ENCODE data around the gene SLC25A10.

The SLC25A10 gene

GRCh38 chr17:81708739-81709185 lies 3.3 kb upstream of the SLC25A10 start:
- Histone ChIP-seq H3K27me3 (ENCODE audit: low read depth, low read length) (no peaks in the 10 kb centered on the region), H3K36me3 (ENCODE audit: control insufficient read depth in 1 of 2, insufficient read depth in 2 of 2, low read length in 2 of 2) (peaks cover 7 to 29% of the 10 kb centered on the region in 2 donors), H3K9me3 (ENCODE audit: control insufficient read depth in 1 of 2, low read length in 2 of 2) (no peaks in the 10 kb centered on the region), H3K27ac (ENCODE audit: low read length) (no peak overlapping the region), H3K4me3 (ENCODE audit: low read depth in 1 of 2, low read length in 2 of 2) (no peak overlapping the region), H3K4me1 (ENCODE audit: control insufficient read depth in 1 of 2, insufficient read depth in 2 of 2, low read length in 2 of 2) (peaks cover 22 to 36% of the 10 kb centered on the region in 2 donors)

DNA sequence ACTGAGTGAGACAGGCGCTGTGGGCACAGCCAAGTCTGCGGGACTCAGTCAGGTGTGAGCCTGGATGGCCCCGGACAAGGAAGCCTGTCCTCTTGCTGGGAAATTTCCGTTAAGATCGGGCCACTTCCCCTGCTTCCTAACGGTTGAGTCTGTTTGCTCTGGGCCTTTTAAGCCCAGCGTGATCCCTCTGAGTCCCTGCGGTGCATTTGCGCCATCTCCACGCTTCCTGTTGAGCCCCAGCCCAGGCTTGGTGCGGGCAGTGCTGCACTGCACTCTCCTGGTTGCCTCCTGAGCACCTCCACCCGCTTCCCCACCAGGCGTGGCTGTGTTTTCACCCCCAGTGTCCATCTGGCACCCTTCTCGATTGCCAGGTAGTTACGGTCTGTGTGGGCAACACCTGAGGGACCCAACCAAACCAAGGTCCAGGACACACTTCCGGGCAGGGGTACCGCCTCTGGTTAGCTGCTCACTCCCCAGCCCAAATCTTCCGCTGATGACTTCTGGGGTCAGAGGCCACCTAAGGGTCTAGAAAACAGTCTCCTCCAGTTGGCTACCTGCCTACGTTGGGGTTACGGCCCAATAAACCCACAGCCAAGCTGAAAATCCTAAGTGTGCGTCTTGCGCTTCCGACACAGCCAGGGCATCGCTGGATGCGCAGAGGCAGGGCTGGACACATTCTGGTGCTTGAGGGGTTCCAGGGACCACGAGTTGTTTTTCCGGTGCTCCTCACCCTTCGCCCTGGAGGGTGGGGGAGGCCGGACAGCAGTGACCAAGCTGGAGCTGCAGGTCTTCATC lies 1.4 kb upstream of the SLC25A10 start:
- H3K9me3 ChIP-seq (ENCODE audit: control insufficient read depth in 1 of 2, low read length in 2 of 2), result no peaks in the 10 kb centered on the region
- H3K36me3 ChIP-seq (ENCODE audit: control insufficient read depth in 1 of 2, insufficient read depth in 2 of 2, low read length in 2 of 2), result peaks cover 2 to 24% of the 10 kb centered on the region in 2 donors
- peak overlapping the region; percentile 45 to 79 for H3K4me3 ChIP-seq (ENCODE audit: low read depth in 1 of 2, low read length in 2 of 2)
- no peaks in the 10 kb centered on the region for H3K27me3 ChIP-seq (ENCODE audit: low read depth, low read length)
- peaks cover 14 to 27% of the 10 kb centered on the region in 2 donors for H3K4me1 ChIP-seq (ENCODE audit: control insufficient read depth in 1 of 2, insufficient read depth in 2 of 2, low read length in 2 of 2)
- no peak overlapping the region for H3K27ac ChIP-seq (ENCODE audit: low read length)

DNA sequence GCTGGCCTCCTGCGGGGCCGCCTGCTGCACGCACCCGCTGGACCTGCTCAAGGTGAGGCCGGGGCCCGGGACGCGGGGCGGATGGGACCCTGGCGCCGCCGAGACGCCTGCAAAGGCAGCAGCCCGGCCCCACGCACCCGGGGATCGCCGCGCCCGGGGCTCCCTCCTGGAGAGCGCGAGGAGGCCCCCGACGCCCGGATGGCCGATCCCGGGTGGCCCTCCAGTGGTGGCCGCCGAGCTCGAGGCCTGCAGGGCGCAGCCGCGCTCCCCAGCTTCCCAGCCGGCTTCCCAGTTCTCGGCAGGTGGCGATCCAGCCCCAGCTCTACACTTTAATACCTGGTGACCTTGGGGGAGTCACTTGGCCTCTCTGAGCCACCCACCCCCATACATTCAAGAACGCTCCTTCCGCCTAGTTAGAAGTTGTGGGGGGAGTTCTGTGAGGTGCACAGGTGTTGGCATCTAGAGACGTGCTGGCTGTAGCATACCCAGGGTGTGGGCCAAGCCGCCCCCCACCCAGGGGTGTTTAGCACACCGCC lies 452 bp downstream of the SLC25A10 start:
- H3K27ac ChIP-seq (ENCODE audit: low read length), result no peak overlapping the region
- H3K9me3 ChIP-seq (ENCODE audit: control insufficient read depth in 1 of 2, low read length in 2 of 2), result no peaks in the 10 kb centered on the region
- H3K27me3 ChIP-seq (ENCODE audit: low read depth, low read length), result no peaks in the 10 kb centered on the region
- peaks cover 14 to 27% of the 10 kb centered on the region in 2 donors for H3K4me1 ChIP-seq (ENCODE audit: control insufficient read depth in 1 of 2, insufficient read depth in 2 of 2, low read length in 2 of 2)
- H3K4me3 ChIP-seq (ENCODE audit: low read depth in 1 of 2, low read length in 2 of 2), result peak overlapping the region; percentile 57 to 79
- peaks cover 0 to 8% of the 10 kb centered on the region in 2 donors for H3K36me3 ChIP-seq (ENCODE audit: control insufficient read depth in 1 of 2, insufficient read depth in 2 of 2, low read length in 2 of 2)

- H3K27me3 ChIP-seq (ENCODE audit: low read depth, low read length), result no peaks in the 10 kb centered on the region
- peaks cover 0 to 2% of the 10 kb centered on the region in 2 donors for H3K36me3 ChIP-seq (ENCODE audit: control insufficient read depth in 1 of 2, insufficient read depth in 2 of 2, low read length in 2 of 2)
- H3K9me3 ChIP-seq (ENCODE audit: control insufficient read depth in 1 of 2, low read length in 2 of 2), result no peaks in the 10 kb centered on the region
- no peak overlapping the region for H3K27ac ChIP-seq (ENCODE audit: low read length)
- H3K4me1 ChIP-seq (ENCODE audit: control insufficient read depth in 1 of 2, insufficient read depth in 2 of 2, low read length in 2 of 2), result peaks cover 14 to 27% of the 10 kb centered on the region in 2 donors
- peak overlapping the region; percentile 57 to 79 for H3K4me3 ChIP-seq (ENCODE audit: low read depth in 1 of 2, low read length in 2 of 2)
These were observed 996 bp downstream of the SLC25A10 start for GRCh38 chr17:81713004-81713555.

DNA sequence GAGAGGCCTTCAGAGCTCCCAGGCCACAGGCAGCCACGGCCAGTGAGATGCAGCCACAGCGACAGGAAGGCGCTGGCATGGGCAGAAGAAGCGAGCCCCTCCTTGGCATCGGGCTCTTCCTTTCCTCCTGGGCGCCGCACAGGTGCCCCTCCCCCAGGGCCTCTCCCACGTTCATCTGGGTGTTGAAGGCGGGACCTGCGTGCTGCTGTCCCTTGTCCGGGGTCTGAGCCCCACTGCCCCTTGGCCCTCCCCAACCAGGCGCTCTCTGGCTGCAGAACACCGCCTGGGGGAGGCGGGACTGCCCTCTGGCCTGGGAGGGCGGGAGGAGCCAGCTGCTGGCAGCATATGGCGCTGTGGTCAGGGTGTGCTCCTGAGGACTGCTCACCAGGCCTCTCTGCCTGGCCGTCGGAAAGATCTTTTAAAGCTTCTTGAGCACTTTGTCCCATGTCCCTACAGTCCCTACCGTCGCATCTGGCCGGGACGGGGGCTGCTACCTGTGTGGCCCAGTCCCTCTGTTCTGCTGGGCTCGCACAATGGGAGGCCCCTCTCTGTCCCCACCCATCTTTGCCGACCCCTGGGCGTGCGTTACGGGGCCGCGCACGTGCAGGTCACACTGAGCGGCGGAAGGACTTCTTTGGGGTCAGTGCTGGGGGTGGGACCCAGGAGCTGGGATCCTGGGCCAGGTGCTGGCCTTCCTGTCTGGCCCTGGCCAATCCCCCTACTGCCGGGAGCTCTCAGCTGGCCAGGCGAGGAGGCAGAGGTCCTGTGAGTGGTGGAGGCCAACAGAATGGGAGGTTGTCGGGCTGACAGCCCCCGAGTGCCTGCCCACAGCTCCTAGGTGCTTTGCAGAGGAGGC lies 1.7 kb downstream of the SLC25A10 start:
- no peak overlapping the region for H3K27ac ChIP-seq (ENCODE audit: low read length)

GRCh38 chr17:81714412-81715106 lies 2.5 kb downstream of the SLC25A10 start:
- H3K36me3 ChIP-seq (ENCODE audit: control insufficient read depth in 1 of 2, insufficient read depth in 2 of 2, low read length in 2 of 2), result no peaks in the 10 kb centered on the region
- H3K4me1 ChIP-seq (ENCODE audit: control insufficient read depth in 1 of 2, insufficient read depth in 2 of 2, low read length in 2 of 2), result peaks cover 14 to 27% of the 10 kb centered on the region in 2 donors
- H3K27ac ChIP-seq (ENCODE audit: low read length), result no peak overlapping the region
- no peaks in the 10 kb centered on the region for H3K9me3 ChIP-seq (ENCODE audit: control insufficient read depth in 1 of 2, low read length in 2 of 2)
- H3K4me3 ChIP-seq (ENCODE audit: low read depth in 1 of 2, low read length in 2 of 2), result no peak overlapping the region
- H3K27me3 ChIP-seq (ENCODE audit: low read depth, low read length), result no peaks in the 10 kb centered on the region

More for the DNA sequence above, 1.7 kb downstream of the SLC25A10 start:
- no peaks in the 10 kb centered on the region for H3K27me3 ChIP-seq (ENCODE audit: low read depth, low read length)
- peak overlapping the region in 1 of 2 donors; percentile 57 for H3K4me3 ChIP-seq (ENCODE audit: low read depth in 1 of 2, low read length in 2 of 2)
- no peaks in the 10 kb centered on the region for H3K9me3 ChIP-seq (ENCODE audit: control insufficient read depth in 1 of 2, low read length in 2 of 2)
- H3K36me3 ChIP-seq (ENCODE audit: control insufficient read depth in 1 of 2, insufficient read depth in 2 of 2, low read length in 2 of 2), result no peaks in the 10 kb centered on the region
- peaks cover 14 to 27% of the 10 kb centered on the region in 2 donors for H3K4me1 ChIP-seq (ENCODE audit: control insufficient read depth in 1 of 2, insufficient read depth in 2 of 2, low read length in 2 of 2)

DNA sequence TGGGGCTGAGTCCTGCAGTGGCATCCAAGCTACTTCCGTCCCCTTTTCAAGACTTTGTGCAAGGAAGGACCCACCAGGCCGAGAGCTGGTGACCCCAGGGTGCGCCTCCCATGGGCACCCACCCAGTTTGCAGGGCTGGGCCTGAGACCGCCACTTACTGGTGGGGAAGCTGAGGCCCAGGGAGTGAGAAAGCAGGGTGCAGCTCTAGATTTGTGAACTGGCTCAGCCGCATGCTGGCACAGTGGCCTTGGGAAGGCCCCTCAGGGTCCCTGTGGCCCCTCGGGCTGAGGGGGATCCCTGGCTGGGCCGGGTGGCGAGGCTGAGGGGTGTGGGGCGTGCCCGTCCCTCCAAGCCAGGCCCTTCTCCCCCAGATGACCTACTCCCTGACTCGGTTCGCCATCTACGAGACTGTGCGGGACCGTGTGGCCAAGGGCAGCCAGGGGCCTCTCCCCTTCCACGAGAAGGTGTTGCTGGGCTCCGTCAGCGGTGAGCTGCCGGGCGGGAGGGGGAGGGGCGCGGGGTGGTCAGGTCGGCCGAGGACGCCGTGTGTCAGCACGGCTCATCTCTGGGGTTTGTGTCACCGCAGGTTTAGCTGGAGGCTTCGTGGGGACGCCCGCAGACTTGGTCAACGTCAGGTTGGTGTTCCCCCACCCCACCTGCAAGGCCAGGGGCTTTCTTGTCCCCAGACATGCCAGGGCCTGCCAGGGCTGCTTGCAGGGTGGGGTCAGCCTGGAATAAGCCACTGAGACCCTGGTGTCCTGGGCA lies 3.2 kb downstream of the SLC25A10 start:
- Histone ChIP-seq H3K36me3 (ENCODE audit: control insufficient read depth in 1 of 2, insufficient read depth in 2 of 2, low read length in 2 of 2) (no peaks in the 10 kb centered on the region), H3K4me3 (ENCODE audit: low read depth in 1 of 2, low read length in 2 of 2) (no peak overlapping the region), H3K27me3 (ENCODE audit: low read depth, low read length) (no peaks in the 10 kb centered on the region), H3K27ac (ENCODE audit: low read length) (no peak overlapping the region), H3K4me1 (ENCODE audit: control insufficient read depth in 1 of 2, insufficient read depth in 2 of 2, low read length in 2 of 2) (peaks cover 12 to 24% of the 10 kb centered on the region in 2 donors), H3K9me3 (ENCODE audit: control insufficient read depth in 1 of 2, low read length in 2 of 2) (no peaks in the 10 kb centered on the region)

GRCh38 chr17:81715872-81716673 lies 4.0 kb downstream of the SLC25A10 start:
- H3K27ac ChIP-seq (ENCODE audit: low read length), result no peak overlapping the region
- H3K4me1 ChIP-seq (ENCODE audit: control insufficient read depth in 1 of 2, insufficient read depth in 2 of 2, low read length in 2 of 2), result peaks cover 4 to 16% of the 10 kb centered on the region in 2 donors
- no peak overlapping the region for H3K4me3 ChIP-seq (ENCODE audit: low read depth in 1 of 2, low read length in 2 of 2)
- no peaks in the 10 kb centered on the region for H3K9me3 ChIP-seq (ENCODE audit: control insufficient read depth in 1 of 2, low read length in 2 of 2)
- H3K36me3 ChIP-seq (ENCODE audit: control insufficient read depth in 1 of 2, insufficient read depth in 2 of 2, low read length in 2 of 2), result no peaks in the 10 kb centered on the region
- H3K27me3 ChIP-seq (ENCODE audit: low read depth, low read length), result no peaks in the 10 kb centered on the region

DNA sequence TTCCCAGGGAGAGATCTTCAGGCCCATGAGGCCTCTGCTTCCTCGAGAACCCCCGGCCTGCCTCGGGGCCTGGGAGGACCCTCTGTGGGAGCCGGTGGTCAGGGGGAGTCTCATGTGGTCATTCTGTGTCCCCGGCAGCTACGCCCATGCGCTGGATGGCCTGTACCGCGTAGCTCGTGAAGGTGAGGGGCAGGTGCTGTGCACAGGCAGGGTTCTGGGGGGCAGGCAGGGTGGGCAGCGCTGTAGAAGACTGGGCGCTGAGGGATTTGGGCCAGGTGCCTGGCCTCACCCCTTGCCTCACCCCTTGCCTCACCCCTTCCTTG lies 4.6 kb downstream of the SLC25A10 start:
- no peaks in the 10 kb centered on the region for H3K27me3 ChIP-seq (ENCODE audit: low read depth, low read length)
- H3K27ac ChIP-seq (ENCODE audit: low read length), result no peak overlapping the region
- no peaks in the 10 kb centered on the region for H3K36me3 ChIP-seq (ENCODE audit: control insufficient read depth in 1 of 2, insufficient read depth in 2 of 2, low read length in 2 of 2)
- H3K9me3 ChIP-seq (ENCODE audit: control insufficient read depth in 1 of 2, low read length in 2 of 2), result no peaks in the 10 kb centered on the region
- no peak overlapping the region for H3K4me3 ChIP-seq (ENCODE audit: low read depth in 1 of 2, low read length in 2 of 2)
- H3K4me1 ChIP-seq (ENCODE audit: control insufficient read depth in 1 of 2, insufficient read depth in 2 of 2, low read length in 2 of 2), result peaks cover 0 to 11% of the 10 kb centered on the region in 2 donors
